Neuronal stem cell (in vitro differentiated cells): ENCODE results near the gene MGMT.
A peak's percentile ranks its signal among the peaks of the same experiment; 100 is the strongest.

ENCODE experiments used
- DNase-seq: peaks from one replicate; pipeline ENCODE4 v3.0.0-alpha.2; 2013; ENCODE audit warnings: low spot score
- H2AFZ ChIP-seq: one replicate; pipeline ENCODE4 v1.6.1; 2013; ENCODE audit warnings: mild to moderate bottlenecking, low read length, inconsistent platforms
- H2AK5ac ChIP-seq: 2 replicates; pipeline ENCODE4 v1.6.1; 2013; ENCODE audit warnings: low read depth, mild to moderate bottlenecking, inconsistent platforms, low read length, moderate library complexity, mixed read lengths
- H2BK120ac ChIP-seq: 2 replicates; pipeline ENCODE4 v1.6.1; 2013; ENCODE audit warnings: low read depth, mild to moderate bottlenecking, inconsistent platforms, low read length, moderate library complexity, mixed read lengths
- H2BK12ac ChIP-seq: one replicate; pipeline ENCODE4 v1.6.1; 2013; ENCODE audit warnings: low read length, inconsistent platforms
- H2BK15ac ChIP-seq: 2 replicates; pipeline ENCODE4 v1.6.1; 2013; ENCODE audit warnings: mild to moderate bottlenecking, low read length, inconsistent platforms, mixed read lengths
- H2BK5ac ChIP-seq: one replicate; pipeline ENCODE4 v1.6.1; 2013; ENCODE audit warnings: inconsistent platforms, mild to moderate bottlenecking, low read length, moderate library complexity
- H3K14ac ChIP-seq: one replicate; pipeline ENCODE4 v1.6.1; 2013; ENCODE audit warnings: low read length, inconsistent platforms
- H3K18ac ChIP-seq: 2 replicates; pipeline ENCODE4 v1.6.1; 2013; ENCODE audit warnings: low read length, inconsistent platforms
- H3K23ac ChIP-seq: 2 replicates; pipeline ENCODE4 v1.6.1; 2013; ENCODE audit warnings: low read depth, mild to moderate bottlenecking, mixed read lengths, low read length, inconsistent platforms; ENCODE audit not compliant: poor library complexity
- H3K27ac ChIP-seq: replicated peaks from 3 replicates; pipeline ENCODE4 v1.5.1; 2013; ENCODE audit warnings: low read length, inconsistent platforms
- H3K27me3 ChIP-seq, 3 experiments: 2 replicates each; pipeline ENCODE4 v1.6.1; 2013; ENCODE audit warnings: low read length in 3 of 3, mild to moderate bottlenecking in 2 of 3, inconsistent platforms in 1 of 3, low read depth in 1 of 3, mixed read lengths in 1 of 3, moderate library complexity in 1 of 3; ENCODE audit not compliant: control insufficient read depth in 3 of 3, insufficient read depth in 3 of 3
- H3K36me3 ChIP-seq, 2 donors: replicated peaks in 1 of 2; 2 replicates each; pipeline ENCODE4 v1.6.1; 2013; ENCODE audit warnings: low read length in 2 of 2; ENCODE audit not compliant: control insufficient read depth in 2 of 2, insufficient read depth in 2 of 2
- H3K4ac ChIP-seq: 2 replicates; pipeline ENCODE4 v1.6.1; 2013; ENCODE audit warnings: inconsistent platforms, mild to moderate bottlenecking, low read length, moderate library complexity
- H3K4me1 ChIP-seq, 2 donors: 1 replicate in 1 of 2; 2 replicates in 1 of 2; pipeline ENCODE4 v1.6.1; 2013; ENCODE audit warnings: low read length in 2 of 2, low read depth in 1 of 2; ENCODE audit not compliant: control insufficient read depth in 2 of 2, insufficient read depth in 1 of 2
- H3K4me2 ChIP-seq: one replicate; pipeline ENCODE4 v1.6.1; 2013; ENCODE audit warnings: mild to moderate bottlenecking, low read length, inconsistent platforms; ENCODE audit not compliant: insufficient read depth, poor library complexity, severe bottlenecking
- H3K4me3 ChIP-seq, 2 donors: 2 replicates each; pipeline ENCODE4 v1.5.1; 2013; ENCODE audit warnings: low read length in 2 of 2, mild to moderate bottlenecking in 2 of 2, inconsistent platforms in 1 of 2, moderate library complexity in 1 of 2
- H3K79me1 ChIP-seq: one replicate; pipeline ENCODE4 v1.6.1; 2013; ENCODE audit warnings: low read depth, mild to moderate bottlenecking, inconsistent platforms, low read length, moderate library complexity
- H3K9ac ChIP-seq: one replicate; pipeline ENCODE4 v1.6.1; 2013; ENCODE audit warnings: mild to moderate bottlenecking, low read depth, low read length, inconsistent platforms; ENCODE audit not compliant: poor library complexity
- H3K9me3 ChIP-seq, 2 donors: replicated peaks in 1 of 2; 2 replicates each; pipeline versions ENCODE3 to v1.6.1; 2013; ENCODE audit warnings: low read length in 2 of 2, mild to moderate bottlenecking in 2 of 2, inconsistent platforms in 1 of 2, low read depth in 1 of 2, mixed read lengths in 1 of 2, moderate library complexity in 1 of 2; ENCODE audit not compliant: control insufficient read depth in 2 of 2, insufficient read depth in 1 of 2
- H4K8ac ChIP-seq: one replicate; pipeline ENCODE4 v1.6.1; 2013; ENCODE audit warnings: low read depth, mild to moderate bottlenecking, inconsistent platforms, low read length, moderate library complexity
- H4K91ac ChIP-seq: one replicate; pipeline ENCODE4 v1.6.1; 2013; ENCODE audit warnings: low read length, low read depth, mild to moderate bottlenecking, inconsistent platforms; ENCODE audit not compliant: poor library complexity
- WGBS, 2 donors: extraction: QIAGEN DNeasy Blood & Tissue Kit; methylation state at CpG; one replicate each; pipeline ENCODE4 v1.1.7; 2013; ENCODE audit warnings: missing lambda C conversion rate in 2 of 2, mixed read lengths in 1 of 2; ENCODE audit not compliant: insufficient read length in 2 of 2, insufficient replicate concordance in 1 of 2; ENCODE audit errors: extremely low coverage in 2 of 2; 5-methylcytosine and 5-hydroxymethylcytosine counted together

The MGMT gene

GRCh38 chr10:129520440-129521080 lies 53.5 kb downstream of the MGMT start:
- Histone ChIP-seq H3K4ac (peak overlapping the region; percentile 97), H3K23ac (no peak overlapping the region), H3K27me3 (no peaks in the 10 kb centered on the region), H2BK15ac (peak overlapping the region; percentile 84), H2BK12ac (no peak overlapping the region), H2BK5ac (peak overlapping the region; percentile 78), H3K4me2 (peak overlapping the region; percentile 0), H2BK120ac (peak overlapping the region; percentile 82), H3K14ac (peak overlapping the region; percentile 65), H2AFZ (no peak overlapping the region), H3K9me3 (no peaks in the 10 kb centered on the region), H3K79me1 (peaks cover 3% of the 10 kb centered on the region), H3K36me3 (no peaks in the 10 kb centered on the region), H3K4me1 (peaks cover 0 to 12% of the 10 kb centered on the region in 2 donors), H3K9ac (no peak overlapping the region), H4K8ac (no peak overlapping the region), H3K4me3 (no peak overlapping the region), H2AK5ac (peak overlapping the region; percentile 11), H3K18ac (peak overlapping the region; percentile 71), H3K27ac (no peak overlapping the region), H4K91ac (no peak overlapping the region)
- no CpG with 5 or more reads among the region's 26 CpGs for WGBS, 2 donors
- no peak for DNase-seq

GRCh38 chr10:129521161-129522025 lies 54.4 kb downstream of the MGMT start:
- DNase-seq: no peak
- peak overlapping the region; percentile 65 for H3K14ac ChIP-seq
- no peaks in the 10 kb centered on the region for H3K27me3 ChIP-seq
- H4K8ac ChIP-seq: no peak overlapping the region
- H3K4me1 ChIP-seq: peaks cover 0 to 12% of the 10 kb centered on the region in 2 donors
- H3K18ac ChIP-seq: peak overlapping the region; percentile 80
- H2BK15ac ChIP-seq: peak overlapping the region; percentile 84
- peak overlapping the region; percentile 11 for H2AK5ac ChIP-seq
- H3K36me3 ChIP-seq: no peaks in the 10 kb centered on the region
- H3K79me1 ChIP-seq: peaks cover 3% of the 10 kb centered on the region
- peak overlapping the region; percentile 53 for H3K9ac ChIP-seq
- H2BK5ac ChIP-seq: peak overlapping the region; percentile 78
- no peak overlapping the region for H3K27ac ChIP-seq
- H3K4me3 ChIP-seq: peak overlapping the region in 1 of 2 donors; percentile 46
- peak overlapping the region; percentile 75 for H3K23ac ChIP-seq
- H3K4ac ChIP-seq: peak overlapping the region; percentile 97
- H2BK120ac ChIP-seq: peak overlapping the region; percentile 82
- H2BK12ac ChIP-seq: no peak overlapping the region
- H4K91ac ChIP-seq: no peak overlapping the region
- H2AFZ ChIP-seq: no peak overlapping the region
- no peak overlapping the region for H3K4me2 ChIP-seq
- H3K9me3 ChIP-seq: no peaks in the 10 kb centered on the region
- no CpG with 5 or more reads among the region's 22 CpGs for WGBS, 2 donors

GRCh38 chr10:129522041-129522585 lies 55.1 kb downstream of the MGMT start:
- peak overlapping the region; percentile 11 for H2AK5ac ChIP-seq
- no peaks in the 10 kb centered on the region for H3K9me3 ChIP-seq
- peaks cover 3% of the 10 kb centered on the region for H3K79me1 ChIP-seq
- H4K91ac ChIP-seq: no peak overlapping the region
- no peak overlapping the region for H2BK120ac ChIP-seq
- H3K36me3 ChIP-seq: no peaks in the 10 kb centered on the region
- peak overlapping the region; percentile 45 for H2BK15ac ChIP-seq
- H4K8ac ChIP-seq: no peak overlapping the region
- no peak overlapping the region for H3K4ac ChIP-seq
- peak overlapping the region; percentile 80 for H3K18ac ChIP-seq
- no peak overlapping the region for H3K9ac ChIP-seq
- H2AFZ ChIP-seq: no peak overlapping the region
- no peak overlapping the region for H2BK12ac ChIP-seq
- H3K23ac ChIP-seq: peak overlapping the region; percentile 75
- no peaks in the 10 kb centered on the region for H3K27me3 ChIP-seq
- no peak overlapping the region for H3K4me2 ChIP-seq
- no peak overlapping the region for H3K14ac ChIP-seq
- H3K27ac ChIP-seq: no peak overlapping the region
- no CpG with 5 or more reads among the region's 7 CpGs for WGBS, 2 donors
- DNase-seq: no peak
- H3K4me1 ChIP-seq: peaks cover 0 to 12% of the 10 kb centered on the region in 2 donors
- no peak overlapping the region for H3K4me3 ChIP-seq
- H2BK5ac ChIP-seq: no peak overlapping the region
